Measurements from ENCODE around the gene IQGAP2.

DNA sequence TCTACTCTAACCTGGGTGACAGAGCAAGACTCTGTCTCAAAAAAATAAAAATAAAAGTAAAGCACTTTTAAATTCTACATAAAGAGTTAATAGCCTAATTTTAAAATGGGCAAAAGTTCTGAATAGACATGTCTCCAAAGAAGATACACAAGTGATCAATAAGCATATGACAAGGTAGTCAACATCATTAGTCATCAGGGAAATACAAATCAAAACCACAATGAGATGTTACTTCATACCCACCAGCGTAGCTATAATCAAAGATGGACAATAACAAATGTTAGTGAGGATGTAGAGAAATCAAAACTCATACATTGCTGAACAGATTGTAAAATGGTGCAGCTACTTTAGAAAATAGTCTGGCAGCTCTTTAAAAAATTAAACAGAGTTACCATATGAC lies 64.1 kb downstream of the IQGAP2 start:
- TF ChIP-seq, protein P1, sequence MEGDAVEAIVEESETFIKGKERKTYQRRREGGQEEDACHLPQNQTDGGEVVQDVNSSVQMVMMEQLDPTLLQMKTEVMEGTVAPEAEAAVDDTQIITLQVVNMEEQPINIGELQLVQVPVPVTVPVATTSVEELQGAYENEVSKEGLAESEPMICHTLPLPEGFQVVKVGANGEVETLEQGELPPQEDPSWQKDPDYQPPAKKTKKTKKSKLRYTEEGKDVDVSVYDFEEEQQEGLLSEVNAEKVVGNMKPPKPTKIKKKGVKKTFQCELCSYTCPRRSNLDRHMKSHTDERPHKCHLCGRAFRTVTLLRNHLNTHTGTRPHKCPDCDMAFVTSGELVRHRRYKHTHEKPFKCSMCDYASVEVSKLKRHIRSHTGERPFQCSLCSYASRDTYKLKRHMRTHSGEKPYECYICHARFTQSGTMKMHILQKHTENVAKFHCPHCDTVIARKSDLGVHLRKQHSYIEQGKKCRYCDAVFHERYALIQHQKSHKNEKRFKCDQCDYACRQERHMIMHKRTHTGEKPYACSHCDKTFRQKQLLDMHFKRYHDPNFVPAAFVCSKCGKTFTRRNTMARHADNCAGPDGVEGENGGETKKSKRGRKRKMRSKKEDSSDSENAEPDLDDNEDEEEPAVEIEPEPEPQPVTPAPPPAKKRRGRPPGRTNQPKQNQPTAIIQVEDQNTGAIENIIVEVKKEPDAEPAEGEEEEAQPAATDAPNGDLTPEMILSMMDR (IDR thresholded peaks at IDR 0.05) = no peak
- no peak for TF ChIP-seq POLR2A (IDR thresholded peaks at IDR 0.05)

Measured in testis (tissue), 2 donors.